CD14-positive monocyte (primary cell): ENCODE measurements around the gene APBA2. TPM values are rescaled to one million over a fixed set of nuclear protein-coding genes. Genes with fewer than 3 reads are reported as not detected.

Experiments used
- DNase-seq, 3 donors: peaks; one replicate each; pipeline ENCODE4 v3.0.0-alpha.2; 2011 to 2022
- H2AFZ ChIP-seq: 2 replicates; pipeline ENCODE4 v1.6.0; 2012; ENCODE audit warnings: mild to moderate bottlenecking, low read depth, low read length, inconsistent platforms; ENCODE audit not compliant: insufficient read depth, poor library complexity, severe bottlenecking
- H3K27ac ChIP-seq, 2 donors: 1 replicate in 1 of 2; 2 replicates in 1 of 2; pipeline ENCODE4 v1.5.1; 2012 to 2013; ENCODE audit warnings: low read length in 2 of 2, control low read depth in 1 of 2, inconsistent platforms in 1 of 2, low read depth in 1 of 2, mild to moderate bottlenecking in 1 of 2
- H3K27me3 ChIP-seq, 2 donors: one replicate each; pipeline versions ENCODE4 v1.6.0 to v1.6.1; 2011 to 2013; ENCODE audit warnings: low read length in 2 of 2; ENCODE audit not compliant: control insufficient read depth in 2 of 2, insufficient read depth in 2 of 2
- H3K36me3 ChIP-seq, 2 donors: replicated peaks in 1 of 2; 1 replicate in 1 of 2; 2 replicates in 1 of 2; pipeline versions ENCODE4 v1.5.1 to v1.6.1; 2012 to 2013; ENCODE audit warnings: low read length in 2 of 2, control low read depth in 1 of 2, inconsistent platforms in 1 of 2, mild to moderate bottlenecking in 1 of 2; ENCODE audit not compliant: insufficient read depth in 2 of 2, control insufficient read depth in 1 of 2
- H3K4me1 ChIP-seq, 2 donors: 1 replicate in 1 of 2; 2 replicates in 1 of 2; pipeline versions ENCODE4 v1.5.1 to v1.6.1; 2012 to 2013; ENCODE audit warnings: low read length in 2 of 2, control low read depth in 1 of 2, inconsistent platforms in 1 of 2, mild to moderate bottlenecking in 1 of 2, moderate library complexity in 1 of 2; ENCODE audit not compliant: insufficient read depth in 2 of 2, control insufficient read depth in 1 of 2
- H3K4me2 ChIP-seq: replicated peaks from 2 replicates; pipeline ENCODE3; 2012; ENCODE audit warnings: low read length, moderate library complexity, mild to moderate bottlenecking; ENCODE audit not compliant: poor library complexity, severe bottlenecking; ENCODE audit errors: extremely low read depth
- H3K4me3 ChIP-seq, 3 experiments: fragments of 200-600 bp in 1 of 3; sonication (generic) in 1 of 3; replicated peaks in 1 of 3; 1 replicate in 2 of 3; 2 replicates in 1 of 3; pipeline ENCODE4 v1.5.1; 2011 to 2013; ENCODE audit warnings: low read length in 3 of 3, mild to moderate bottlenecking in 3 of 3, control low read depth in 2 of 3, low read depth in 2 of 3, inconsistent platforms in 1 of 3, moderate library complexity in 1 of 3
- H3K79me2 ChIP-seq: 2 replicates; pipeline ENCODE4 v1.6.0; 2012; ENCODE audit warnings: mild to moderate bottlenecking, control low read depth, inconsistent platforms, low read length, moderate library complexity; ENCODE audit not compliant: insufficient read depth
- H3K9ac ChIP-seq: 2 replicates; pipeline ENCODE4 v1.6.0; 2017; ENCODE audit warnings: low read length, mild to moderate bottlenecking; ENCODE audit not compliant: insufficient read depth, poor library complexity, severe bottlenecking
- H3K9me3 ChIP-seq, 2 donors: replicated peaks in 1 of 2; 1 replicate in 1 of 2; 2 replicates in 1 of 2; pipeline versions ENCODE4 v1.5.1 to v1.6.1; 2012 to 2013; ENCODE audit warnings: low read length in 2 of 2, control low read depth in 1 of 2; ENCODE audit not compliant: control insufficient read depth in 1 of 2, insufficient read depth in 1 of 2
- H4K20me1 ChIP-seq: 2 replicates; pipeline ENCODE4 v1.6.0; 2012; ENCODE audit warnings: mild to moderate bottlenecking, low read length, control low read depth, moderate library complexity; ENCODE audit not compliant: insufficient read depth
- H3K27ac Mint-ChIP-seq, 7 donors: one replicate each; pipeline ENCODE4 v1.8.0; 2020; ENCODE audit warnings: mild to moderate bottlenecking in 7 of 7, mixed read lengths in 7 of 7, moderate library complexity in 6 of 7, inconsistent platforms in 2 of 7
- H3K27me3 Mint-ChIP-seq, 3 donors: one replicate each; pipeline ENCODE4 v1.8.0; 2021 to 2022; ENCODE audit warnings: low read depth in 3 of 3, mild to moderate bottlenecking in 3 of 3, mixed read lengths in 3 of 3, moderate library complexity in 3 of 3, inconsistent platforms in 1 of 3
- H3K36me3 Mint-ChIP-seq, 2 donors: one replicate each; pipeline ENCODE4 v1.8.0; 2020; ENCODE audit warnings: mixed read lengths in 2 of 2, inconsistent platforms in 1 of 2, mild to moderate bottlenecking in 1 of 2
- H3K4me1 Mint-ChIP-seq: one replicate; pipeline ENCODE4 v1.8.0; 2020; ENCODE audit warnings: mild to moderate bottlenecking, mixed read lengths
- H3K4me3 Mint-ChIP-seq, 2 donors: one replicate each; pipeline ENCODE4 v1.8.0; 2020; ENCODE audit warnings: mild to moderate bottlenecking in 2 of 2, mixed read lengths in 2 of 2, moderate library complexity in 1 of 2
- H3K9me3 Mint-ChIP-seq, 7 donors: one replicate each; pipeline ENCODE4 v1.8.0; 2020 to 2022; ENCODE audit warnings: mixed read lengths in 7 of 7, mild to moderate bottlenecking in 6 of 7, moderate library complexity in 6 of 7, inconsistent platforms in 2 of 7
- WGBS: methylation state at CpG from one replicate; pipeline ENCODE4 v1.1.5; 2013; ENCODE audit warnings: missing lambda C conversion rate; ENCODE audit not compliant: insufficient coverage; 5-methylcytosine and 5-hydroxymethylcytosine counted together
- intact Hi-C, 2 donors: fragments of 100-400 bp; cut with micrococcal nuclease; formaldehyde crosslinking; loops; one replicate each; pipeline versions ENCODE4 v1.15.0 to v1.15.1; 2023
- polyA plus RNA-seq, 3 donors: library from polyadenylated mRNA; depleted of rRNA in 1 of 3; unstranded in 2 of 3; stranded (reverse) in 1 of 3; fragments of 300-500 nt in 2 of 3; fragments of >200 nt in 1 of 3; fragmentation: Illumina TruSeq in 2 of 3; gene quantifications; 1 replicate in 2 of 3; 2 replicates in 1 of 3; pipeline ENCODE4 v1.2.3, GENCODE V29; 2012 to 2021
- TF ChIP-seq, protein P1 (sequence below): fragments of 200-600 bp; IDR thresholded peaks from one replicate; pipeline ENCODE4 v1.8.0; 2022; ENCODE audit warnings: antibody characterized with exemption, mild to moderate bottlenecking

APBA2 gene
- polyA plus RNA-seq, 3 donors, result 0.30 TPM; not detected in 2

- no peak for DNase-seq
- Mint-ChIP-seq H3K27ac (no peak overlapping the region), H3K4me1 (peaks cover under 1% of the 10 kb centered on the region), H3K27me3 (peaks cover 10 to 20% (median 14%) of the 10 kb centered on the region in 3 donors), H3K36me3 (no peaks in the 10 kb centered on the region), H3K4me3 (no peak overlapping the region), H3K9me3 (peaks cover 0 to 1% (median 0%) of the 10 kb centered on the region in 7 donors)
- intact Hi-C loops, result no loop called here
- Histone ChIP-seq H3K27ac (no peak overlapping the region), H3K9ac (no peak overlapping the region), H3K27me3 (peaks cover 0 to 11% of the 10 kb centered on the region in 2 donors), H3K4me3 (no peak overlapping the region), H3K36me3 (no peaks in the 10 kb centered on the region), H2AFZ (no peak overlapping the region), H3K4me2 (no peak overlapping the region), H3K4me1 (no peaks in the 10 kb centered on the region), H3K79me2 (no peaks in the 10 kb centered on the region), H3K9me3 (no peaks in the 10 kb centered on the region), H4K20me1 (no peaks in the 10 kb centered on the region)
- WGBS, result 75% methylated on average over 8 of the region's 8 CpGs
- TF ChIP-seq, protein P1, sequence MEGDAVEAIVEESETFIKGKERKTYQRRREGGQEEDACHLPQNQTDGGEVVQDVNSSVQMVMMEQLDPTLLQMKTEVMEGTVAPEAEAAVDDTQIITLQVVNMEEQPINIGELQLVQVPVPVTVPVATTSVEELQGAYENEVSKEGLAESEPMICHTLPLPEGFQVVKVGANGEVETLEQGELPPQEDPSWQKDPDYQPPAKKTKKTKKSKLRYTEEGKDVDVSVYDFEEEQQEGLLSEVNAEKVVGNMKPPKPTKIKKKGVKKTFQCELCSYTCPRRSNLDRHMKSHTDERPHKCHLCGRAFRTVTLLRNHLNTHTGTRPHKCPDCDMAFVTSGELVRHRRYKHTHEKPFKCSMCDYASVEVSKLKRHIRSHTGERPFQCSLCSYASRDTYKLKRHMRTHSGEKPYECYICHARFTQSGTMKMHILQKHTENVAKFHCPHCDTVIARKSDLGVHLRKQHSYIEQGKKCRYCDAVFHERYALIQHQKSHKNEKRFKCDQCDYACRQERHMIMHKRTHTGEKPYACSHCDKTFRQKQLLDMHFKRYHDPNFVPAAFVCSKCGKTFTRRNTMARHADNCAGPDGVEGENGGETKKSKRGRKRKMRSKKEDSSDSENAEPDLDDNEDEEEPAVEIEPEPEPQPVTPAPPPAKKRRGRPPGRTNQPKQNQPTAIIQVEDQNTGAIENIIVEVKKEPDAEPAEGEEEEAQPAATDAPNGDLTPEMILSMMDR, result no peak
Measured at GRCh38 chr15:29119847-29120246, 234.1 kb downstream of the APBA2 start.

DNA sequence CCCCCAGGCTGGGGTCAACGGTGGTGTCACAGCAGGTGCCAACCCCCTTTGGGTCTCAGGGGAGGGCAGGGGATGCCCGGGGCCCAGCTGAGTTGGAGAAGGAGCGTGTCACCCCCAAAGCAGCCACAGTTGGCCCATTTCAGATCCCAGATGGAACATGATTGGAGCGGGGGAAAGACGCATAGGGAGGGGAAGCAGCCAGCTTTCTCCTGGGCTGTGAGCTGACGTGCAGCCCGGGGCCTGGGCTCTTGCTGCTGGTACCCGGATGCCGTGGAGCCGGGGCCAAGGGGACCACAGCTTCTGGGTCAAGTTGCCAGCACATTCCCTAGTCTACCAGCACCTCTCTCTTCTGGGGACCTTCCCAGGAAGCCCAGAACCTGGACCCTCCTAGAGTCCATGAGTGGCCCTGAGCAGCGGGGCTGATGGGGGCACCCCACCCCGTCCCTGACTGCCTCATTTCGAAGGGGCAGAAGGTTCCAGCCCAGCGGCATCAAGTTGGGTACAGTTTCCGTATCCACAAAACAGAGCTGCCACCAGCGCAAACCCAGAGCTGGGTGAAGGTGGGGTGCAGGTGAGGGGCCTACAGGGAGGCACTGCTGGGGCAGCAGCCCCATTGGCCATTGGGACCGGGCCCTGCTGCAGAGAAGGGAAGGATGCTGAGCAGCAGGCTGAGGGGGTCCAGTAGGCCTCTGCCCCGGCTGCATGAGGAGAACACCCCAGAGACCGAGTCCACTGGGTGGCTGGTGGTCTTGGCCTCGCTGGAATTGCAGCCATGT lies 235.0 kb downstream of the APBA2 start:
- Histone ChIP-seq H3K79me2 (no peaks in the 10 kb centered on the region), H3K27ac (no peak overlapping the region), H3K9me3 (no peaks in the 10 kb centered on the region), H3K36me3 (no peaks in the 10 kb centered on the region), H3K4me3 (no peak overlapping the region), H2AFZ (no peak overlapping the region), H3K4me2 (no peak overlapping the region), H3K27me3 (peaks cover 0 to 4% of the 10 kb centered on the region in 2 donors), H3K4me1 (no peaks in the 10 kb centered on the region), H4K20me1 (no peaks in the 10 kb centered on the region), H3K9ac (no peak overlapping the region)
- Mint-ChIP-seq H3K4me1 (no peaks in the 10 kb centered on the region), H3K27me3 (peaks cover 3 to 10% (median 8%) of the 10 kb centered on the region in 3 donors), H3K27ac (no peak overlapping the region), H3K36me3 (no peaks in the 10 kb centered on the region), H3K9me3 (no peaks in the 10 kb centered on the region), H3K4me3 (no peak overlapping the region)
- WGBS, result 97% methylated on average over 15 of the region's 20 CpGs
- TF ChIP-seq, protein P1, result no peak
- intact Hi-C loops, result no loop called here
- no peak for DNase-seq
